ENCODE measurements around the gene PMM2.

DNA sequence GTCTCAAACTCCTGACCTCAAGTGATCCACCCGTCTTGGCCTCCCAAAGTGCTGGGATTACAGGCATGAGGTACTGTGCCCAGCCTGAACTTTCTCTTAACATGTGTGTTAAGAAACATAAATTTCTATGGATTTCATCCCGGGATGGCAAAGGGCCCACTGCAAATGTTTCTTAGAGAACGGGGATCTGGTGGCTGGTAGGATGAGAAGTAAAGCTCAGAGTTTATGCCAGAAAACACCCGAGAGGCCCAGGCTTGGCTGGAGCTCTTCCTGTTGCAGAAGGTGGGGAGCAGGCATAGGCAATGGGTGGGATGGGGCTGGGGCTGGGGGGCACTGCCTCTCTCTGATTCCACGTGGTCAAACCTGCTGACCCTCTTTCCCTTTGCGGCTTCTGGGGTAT is 76.7 kb downstream of the PMM2 start:
- no peak for TF ChIP-seq ZNF416 (tag by site-specific recombination; IDR thresholded peaks at IDR 0.05)
- TF ChIP-seq, protein P1, sequence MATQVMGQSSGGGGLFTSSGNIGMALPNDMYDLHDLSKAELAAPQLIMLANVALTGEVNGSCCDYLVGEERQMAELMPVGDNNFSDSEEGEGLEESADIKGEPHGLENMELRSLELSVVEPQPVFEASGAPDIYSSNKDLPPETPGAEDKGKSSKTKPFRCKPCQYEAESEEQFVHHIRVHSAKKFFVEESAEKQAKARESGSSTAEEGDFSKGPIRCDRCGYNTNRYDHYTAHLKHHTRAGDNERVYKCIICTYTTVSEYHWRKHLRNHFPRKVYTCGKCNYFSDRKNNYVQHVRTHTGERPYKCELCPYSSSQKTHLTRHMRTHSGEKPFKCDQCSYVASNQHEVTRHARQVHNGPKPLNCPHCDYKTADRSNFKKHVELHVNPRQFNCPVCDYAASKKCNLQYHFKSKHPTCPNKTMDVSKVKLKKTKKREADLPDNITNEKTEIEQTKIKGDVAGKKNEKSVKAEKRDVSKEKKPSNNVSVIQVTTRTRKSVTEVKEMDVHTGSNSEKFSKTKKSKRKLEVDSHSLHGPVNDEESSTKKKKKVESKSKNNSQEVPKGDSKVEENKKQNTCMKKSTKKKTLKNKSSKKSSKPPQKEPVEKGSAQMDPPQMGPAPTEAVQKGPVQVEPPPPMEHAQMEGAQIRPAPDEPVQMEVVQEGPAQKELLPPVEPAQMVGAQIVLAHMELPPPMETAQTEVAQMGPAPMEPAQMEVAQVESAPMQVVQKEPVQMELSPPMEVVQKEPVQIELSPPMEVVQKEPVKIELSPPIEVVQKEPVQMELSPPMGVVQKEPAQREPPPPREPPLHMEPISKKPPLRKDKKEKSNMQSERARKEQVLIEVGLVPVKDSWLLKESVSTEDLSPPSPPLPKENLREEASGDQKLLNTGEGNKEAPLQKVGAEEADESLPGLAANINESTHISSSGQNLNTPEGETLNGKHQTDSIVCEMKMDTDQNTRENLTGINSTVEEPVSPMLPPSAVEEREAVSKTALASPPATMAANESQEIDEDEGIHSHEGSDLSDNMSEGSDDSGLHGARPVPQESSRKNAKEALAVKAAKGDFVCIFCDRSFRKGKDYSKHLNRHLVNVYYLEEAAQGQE (tag by site-specific recombination; IDR thresholded peaks at IDR 0.05) = no peak
- no peak for TF ChIP-seq ZNF530 (tag by site-specific recombination; IDR thresholded peaks at IDR 0.05; ENCODE audit: low read depth)
- TF ChIP-seq ZNF677 (tag by site-specific recombination; IDR thresholded peaks at IDR 0.05) = no peak
- no peak for TF ChIP-seq ZNF274 (IDR thresholded peaks at IDR 0.05; ENCODE audit: low read length)
- no peak for TF ChIP-seq ZNF274 (tag by site-specific recombination; IDR thresholded peaks at IDR 0.05; ENCODE audit: borderline replicate concordance)
- TF ChIP-seq, protein P2, sequence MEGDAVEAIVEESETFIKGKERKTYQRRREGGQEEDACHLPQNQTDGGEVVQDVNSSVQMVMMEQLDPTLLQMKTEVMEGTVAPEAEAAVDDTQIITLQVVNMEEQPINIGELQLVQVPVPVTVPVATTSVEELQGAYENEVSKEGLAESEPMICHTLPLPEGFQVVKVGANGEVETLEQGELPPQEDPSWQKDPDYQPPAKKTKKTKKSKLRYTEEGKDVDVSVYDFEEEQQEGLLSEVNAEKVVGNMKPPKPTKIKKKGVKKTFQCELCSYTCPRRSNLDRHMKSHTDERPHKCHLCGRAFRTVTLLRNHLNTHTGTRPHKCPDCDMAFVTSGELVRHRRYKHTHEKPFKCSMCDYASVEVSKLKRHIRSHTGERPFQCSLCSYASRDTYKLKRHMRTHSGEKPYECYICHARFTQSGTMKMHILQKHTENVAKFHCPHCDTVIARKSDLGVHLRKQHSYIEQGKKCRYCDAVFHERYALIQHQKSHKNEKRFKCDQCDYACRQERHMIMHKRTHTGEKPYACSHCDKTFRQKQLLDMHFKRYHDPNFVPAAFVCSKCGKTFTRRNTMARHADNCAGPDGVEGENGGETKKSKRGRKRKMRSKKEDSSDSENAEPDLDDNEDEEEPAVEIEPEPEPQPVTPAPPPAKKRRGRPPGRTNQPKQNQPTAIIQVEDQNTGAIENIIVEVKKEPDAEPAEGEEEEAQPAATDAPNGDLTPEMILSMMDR (tag by site-specific recombination; IDR thresholded peaks at IDR 0.05) = no peak
